PFSK-1 (cell line): ENCODE results near the gene PALLD.

Source experiments
- FOXP2 ChIP-seq: optimal IDR thresholded peaks from 2 replicates; pipeline ENCODE3; 2011; ENCODE audit warnings: borderline replicate concordance, control low read depth, inconsistent platforms; ENCODE audit not compliant: insufficient read depth; ENCODE audit errors: extremely low read length, extremely low read depth
- POLR2AphosphoS5 ChIP-seq: IDR thresholded peaks from 2 replicates; pipeline ENCODE4 v1.6.1; 2012; ENCODE audit warnings: low read depth, mild to moderate bottlenecking, control low read depth, low read length, moderate library complexity
- SIN3A ChIP-seq: IDR thresholded peaks from 2 replicates; pipeline ENCODE4 v1.6.1; 2012; ENCODE audit warnings: mild to moderate bottlenecking, low read length, moderate library complexity, borderline replicate concordance; ENCODE audit not compliant: insufficient read depth
- TAF1 ChIP-seq: IDR thresholded peaks from 2 replicates; pipeline ENCODE4 v1.6.1; 2012; ENCODE audit warnings: low read length, control low read depth, borderline replicate concordance; ENCODE audit not compliant: insufficient read depth
- TF ChIP-seq, protein P1 (sequence below), 2 experiments: IDR thresholded peaks; 2 replicates each; pipeline versions ENCODE4 v1.6.1 to v1.8.0; 2011 to 2012; ENCODE audit warnings: low read depth in 2 of 2, low read length in 2 of 2, control low read depth in 1 of 2, inconsistent platforms in 1 of 2, mild to moderate bottlenecking in 1 of 2, moderate library complexity in 1 of 2; ENCODE audit not compliant: insufficient read depth in 1 of 2

PALLD gene

DNA sequence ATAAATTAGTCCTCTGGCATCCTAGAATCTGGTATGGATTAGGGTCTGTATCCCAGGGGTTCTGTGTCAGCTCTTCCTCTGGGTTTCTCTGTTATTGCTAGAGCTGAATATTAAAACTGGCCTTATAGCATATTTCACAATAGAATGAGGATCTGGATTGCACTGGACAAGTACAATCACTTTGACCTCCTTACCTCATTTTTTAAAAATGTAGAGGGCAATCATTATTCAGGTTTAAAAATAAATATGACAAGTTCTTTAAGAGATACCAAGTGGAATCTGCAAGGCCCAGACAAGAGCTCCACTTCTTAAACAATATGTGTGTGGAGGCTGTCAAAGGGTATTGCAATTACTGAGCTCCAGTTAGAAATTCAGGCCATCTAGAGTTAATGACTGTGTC, 1.4 kb downstream of the PALLD start:
- TF ChIP-seq, protein P1, sequence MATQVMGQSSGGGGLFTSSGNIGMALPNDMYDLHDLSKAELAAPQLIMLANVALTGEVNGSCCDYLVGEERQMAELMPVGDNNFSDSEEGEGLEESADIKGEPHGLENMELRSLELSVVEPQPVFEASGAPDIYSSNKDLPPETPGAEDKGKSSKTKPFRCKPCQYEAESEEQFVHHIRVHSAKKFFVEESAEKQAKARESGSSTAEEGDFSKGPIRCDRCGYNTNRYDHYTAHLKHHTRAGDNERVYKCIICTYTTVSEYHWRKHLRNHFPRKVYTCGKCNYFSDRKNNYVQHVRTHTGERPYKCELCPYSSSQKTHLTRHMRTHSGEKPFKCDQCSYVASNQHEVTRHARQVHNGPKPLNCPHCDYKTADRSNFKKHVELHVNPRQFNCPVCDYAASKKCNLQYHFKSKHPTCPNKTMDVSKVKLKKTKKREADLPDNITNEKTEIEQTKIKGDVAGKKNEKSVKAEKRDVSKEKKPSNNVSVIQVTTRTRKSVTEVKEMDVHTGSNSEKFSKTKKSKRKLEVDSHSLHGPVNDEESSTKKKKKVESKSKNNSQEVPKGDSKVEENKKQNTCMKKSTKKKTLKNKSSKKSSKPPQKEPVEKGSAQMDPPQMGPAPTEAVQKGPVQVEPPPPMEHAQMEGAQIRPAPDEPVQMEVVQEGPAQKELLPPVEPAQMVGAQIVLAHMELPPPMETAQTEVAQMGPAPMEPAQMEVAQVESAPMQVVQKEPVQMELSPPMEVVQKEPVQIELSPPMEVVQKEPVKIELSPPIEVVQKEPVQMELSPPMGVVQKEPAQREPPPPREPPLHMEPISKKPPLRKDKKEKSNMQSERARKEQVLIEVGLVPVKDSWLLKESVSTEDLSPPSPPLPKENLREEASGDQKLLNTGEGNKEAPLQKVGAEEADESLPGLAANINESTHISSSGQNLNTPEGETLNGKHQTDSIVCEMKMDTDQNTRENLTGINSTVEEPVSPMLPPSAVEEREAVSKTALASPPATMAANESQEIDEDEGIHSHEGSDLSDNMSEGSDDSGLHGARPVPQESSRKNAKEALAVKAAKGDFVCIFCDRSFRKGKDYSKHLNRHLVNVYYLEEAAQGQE (IDR thresholded peaks at IDR 0.05; ENCODE audit: insufficient read depth in 1 of 2, low read depth in 2 of 2, low read length in 2 of 2): no peak

DNA sequence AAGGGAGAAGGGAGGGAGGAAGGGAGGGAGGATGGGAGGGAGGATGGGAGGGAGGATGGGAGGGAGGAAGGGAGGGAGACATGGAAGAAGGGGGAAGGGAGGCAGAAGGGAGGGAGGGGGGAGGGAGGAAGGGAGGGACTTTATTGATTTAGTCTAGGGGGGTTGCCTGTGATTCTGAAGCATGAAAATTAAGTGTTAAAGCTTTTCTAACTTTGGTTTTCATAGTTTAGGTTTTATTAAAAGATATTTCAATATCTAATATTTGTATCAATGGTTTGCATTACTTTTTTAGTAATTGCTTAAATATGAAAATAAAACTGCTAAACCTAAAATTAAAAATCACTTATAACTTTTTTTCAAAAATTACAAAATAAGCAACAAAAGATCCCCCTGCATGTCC, 2.4 kb downstream of the PALLD start:
- TF ChIP-seq, protein P1 (IDR thresholded peaks at IDR 0.05; ENCODE audit: insufficient read depth in 1 of 2, low read depth in 2 of 2, low read length in 2 of 2): no peak
- TF ChIP-seq TAF1 (no peak), SIN3A (no peak), POLR2AphosphoS5 (no peak), FOXP2 (no peak)

DNA sequence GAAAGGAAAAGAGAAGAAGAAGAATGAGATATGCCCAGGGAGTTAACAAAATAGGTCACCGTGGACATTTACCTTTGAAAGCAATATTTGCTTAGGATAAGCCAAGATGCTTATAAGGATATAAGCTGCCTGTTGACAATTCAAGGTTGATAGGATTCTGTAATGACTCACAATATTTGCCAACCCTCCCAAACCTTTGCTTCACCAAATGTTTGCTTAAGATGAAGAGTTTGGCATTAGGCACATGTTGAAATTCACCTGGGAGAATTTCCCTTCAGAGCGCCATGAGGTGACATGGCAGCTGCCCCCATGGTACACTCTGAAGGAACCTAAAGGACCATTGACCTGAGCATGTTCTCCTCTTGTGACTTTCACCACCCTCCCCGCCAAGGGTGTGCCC, 4.6 kb downstream of the PALLD start:
- TF ChIP-seq SIN3A: no peak
- no peak for TF ChIP-seq FOXP2
- TF ChIP-seq, protein P1 (IDR thresholded peaks at IDR 0.05; ENCODE audit: insufficient read depth in 1 of 2, low read depth in 2 of 2, low read length in 2 of 2): no peak
- TF ChIP-seq TAF1: no peak
- TF ChIP-seq POLR2AphosphoS5: no peak

DNA sequence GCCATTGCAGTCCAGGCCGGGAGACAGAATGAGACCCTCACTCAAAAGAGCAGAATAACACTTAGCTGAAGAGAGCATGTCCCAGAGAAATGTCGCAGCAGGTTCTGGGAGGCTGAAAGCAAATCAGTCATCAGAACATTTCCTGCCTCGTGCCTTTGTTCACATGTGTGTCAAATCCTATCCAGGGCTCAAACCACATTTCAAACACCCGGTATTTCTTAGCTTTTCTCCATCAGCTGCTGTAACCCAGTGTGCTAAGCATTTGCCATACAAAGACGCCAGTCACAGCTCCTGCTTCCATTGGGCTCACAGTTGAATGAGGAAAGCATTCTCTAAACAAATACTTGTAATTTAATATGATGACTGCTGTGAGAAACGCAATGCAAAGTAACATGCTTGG, 6.0 kb downstream of the PALLD start:
- TF ChIP-seq TAF1: no peak
- no peak for TF ChIP-seq FOXP2
- TF ChIP-seq, protein P1 (IDR thresholded peaks at IDR 0.05; ENCODE audit: insufficient read depth in 1 of 2, low read depth in 2 of 2, low read length in 2 of 2): no peak
- no peak for TF ChIP-seq SIN3A
- no peak for TF ChIP-seq POLR2AphosphoS5

DNA sequence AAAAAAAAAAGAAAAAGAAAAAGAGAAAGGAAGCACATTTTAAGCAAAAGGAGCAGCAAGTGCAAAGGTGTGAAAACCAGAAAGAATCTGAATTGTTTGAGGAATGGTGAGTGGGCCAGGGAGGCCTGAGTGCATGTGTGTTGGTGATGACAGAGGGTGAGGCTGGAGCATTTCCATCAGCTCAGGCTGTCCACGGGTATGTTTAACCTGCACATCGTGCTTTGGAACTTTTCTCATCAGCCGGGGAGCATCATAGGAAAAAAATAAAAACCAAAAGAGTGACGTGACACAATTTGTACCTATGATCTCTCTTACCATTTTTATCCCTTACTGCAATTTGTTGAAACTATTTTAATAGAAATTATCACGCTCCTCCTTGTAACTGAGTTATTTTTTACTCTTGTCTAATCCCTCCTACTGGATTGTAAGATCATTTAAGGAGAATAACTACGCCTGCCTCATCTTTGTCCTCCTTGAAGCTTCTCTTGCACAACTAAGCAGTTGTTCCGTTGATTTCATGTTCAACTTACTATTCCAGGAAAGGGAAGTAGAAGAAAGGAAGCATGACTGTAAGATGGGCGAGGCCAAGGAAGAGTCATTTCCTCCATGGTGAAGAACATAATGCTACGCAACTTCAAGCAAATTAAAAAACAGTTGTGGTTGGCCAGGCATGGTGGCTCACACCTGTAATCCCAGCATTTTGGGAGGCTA, 7.0 kb downstream of the PALLD start:
- TF ChIP-seq POLR2AphosphoS5 (no peak), FOXP2 (no peak), TAF1 (no peak), SIN3A (no peak)
- TF ChIP-seq, protein P1 (IDR thresholded peaks at IDR 0.05; ENCODE audit: insufficient read depth in 1 of 2, low read depth in 2 of 2, low read length in 2 of 2): no peak
